GM12878 (cell line): ENCODE results near the gene PCBP4. TPM values are rescaled to one million over a fixed set of nuclear protein-coding genes. Genes with fewer than 3 reads are reported as not detected.

Experiments
- ASH2L ChIP-seq: fragments of 300-600, 200-600 bp; sonication (generic); IDR thresholded peaks from 2 replicates; pipeline ENCODE4 v1.6.1; 2017; ENCODE audit warnings: low read depth, mild to moderate bottlenecking, borderline replicate concordance
- CEBPZ ChIP-seq: fragments of 150-350 bp; IDR thresholded peaks from 2 replicates; pipeline ENCODE4 v1.6.1; 2016; ENCODE audit warnings: low read depth, low read length
- CHD2 ChIP-seq: IDR thresholded peaks from 2 replicates; pipeline ENCODE4 v1.6.1; 2011; ENCODE audit warnings: low read depth, low read length, improper control_type of control experiment, borderline replicate concordance
- CREM ChIP-seq: IDR thresholded peaks from 2 replicates; pipeline ENCODE4 v1.6.1; 2014; ENCODE audit warnings: antibody characterized with exemption, low read depth
- E4F1 ChIP-seq: fragments of 450-650 bp; IDR thresholded peaks from 2 replicates; pipeline ENCODE4 v1.6.1; 2018; ENCODE audit warnings: borderline replicate concordance, mild to moderate bottlenecking; ENCODE audit not compliant: partially characterized antibody
- ESRRA ChIP-seq: IDR thresholded peaks from 2 replicates; pipeline ENCODE4 v1.6.1; 2012; ENCODE audit warnings: mild to moderate bottlenecking, low read length, improper control_type of control experiment
- GATAD2B ChIP-seq: fragments of 450-650 bp; conservative IDR thresholded peaks from 2 replicates; pipeline ENCODE4 v1.6.1; 2017; ENCODE audit warnings: low read depth, mild to moderate bottlenecking, moderate library complexity
- HDAC6 ChIP-seq: fragments of 200-600 bp; sonication (generic); IDR thresholded peaks from one replicate; pipeline ENCODE4 v1.8.0; 2017; ENCODE audit warnings: antibody characterized with exemption; ENCODE audit not compliant: unreplicated experiment
- MEF2A ChIP-seq: IDR thresholded peaks from 2 replicates; pipeline ENCODE4 v1.6.1; 2011; ENCODE audit warnings: low read depth, mild to moderate bottlenecking, low read length, moderate library complexity; ENCODE audit not compliant: insufficient read depth
- MEF2B ChIP-seq: fragments of 450-650 bp; IDR thresholded peaks from 2 replicates; pipeline ENCODE4 v1.6.1; 2018; ENCODE audit warnings: mild to moderate bottlenecking, moderate library complexity; ENCODE audit not compliant: partially characterized antibody, poor library complexity, severe bottlenecking
- NFXL1 ChIP-seq: fragments of 450-650 bp; IDR thresholded peaks from 2 replicates; pipeline ENCODE4 v1.6.1; 2017; ENCODE audit warnings: antibody characterized with exemption, mild to moderate bottlenecking, borderline replicate concordance
- RAD21 ChIP-seq: IDR thresholded peaks from 2 replicates; pipeline ENCODE4 v1.6.1; 2011; ENCODE audit warnings: mild to moderate bottlenecking, low read depth, low read length, moderate library complexity; ENCODE audit not compliant: insufficient read depth
- RELA ChIP-seq: fragments of 450-650 bp; IDR thresholded peaks from 2 replicates; pipeline ENCODE4 v1.8.0; 2014; ENCODE audit warnings: borderline replicate concordance; ENCODE audit not compliant: partially characterized antibody
- SIN3A ChIP-seq: IDR thresholded peaks from 2 replicates; pipeline ENCODE4 v1.6.1; 2012; ENCODE audit warnings: low read depth, low read length, improper control_type of control experiment
- STAT3 ChIP-seq: IDR thresholded peaks from 2 replicates; pipeline ENCODE4 v1.6.1; 2011; ENCODE audit warnings: low read depth, low read length, improper control_type of control experiment
- TCF3 ChIP-seq: IDR thresholded peaks from 2 replicates; pipeline ENCODE4 v1.6.1; 2012; ENCODE audit warnings: low read depth, mild to moderate bottlenecking, low read length, borderline replicate concordance; ENCODE audit not compliant: insufficient read depth
- ZZZ3 ChIP-seq: IDR thresholded peaks from 2 replicates; pipeline ENCODE4 v1.6.1; 2011; ENCODE audit warnings: low read depth; ENCODE audit not compliant: control insufficient read depth, insufficient read length
- polyA plus RNA-seq, 11 experiments: library from polyadenylated mRNA; depleted of rRNA in 4 of 11; unstranded in 6 of 11; stranded (reverse) in 5 of 11; fragments of >200 nt; fragmentation: Nextera tagmentation in 4 of 11; fragmentation: Illumina TruSeq in 1 of 11; extraction: Ambion mirVana in 4 of 11; extraction: Trizol in 1 of 11; gene quantifications; 1 replicate in 1 of 11; 2 replicates in 10 of 11; pipeline versions ENCODE4 v1.2.1 to v1.2.3, GENCODE V29; 2011 to 2016; ENCODE audit warnings: inconsistent platforms in 2 of 11, missing spikeins in 2 of 11, low read depth in 1 of 11
- total RNA-seq, 4 experiments: library from RNA; depleted of rRNA in 3 of 4; stranded (reverse); fragments of >200 nt in 3 of 4; fragmentation: Illumina TruSeq in 1 of 4; extraction: Trizol in 1 of 4; gene quantifications; 2 replicates each; pipeline versions ENCODE4 v1.2.1 to v1.2.3, GENCODE V29; 2013 to 2021
- TF ChIP-seq, protein P1 (sequence below): IDR thresholded peaks from 2 replicates; pipeline ENCODE4 v1.6.1; 2012; ENCODE audit warnings: low read depth, low read length, improper control_type of control experiment
- TF ChIP-seq, protein P2 (sequence below): IDR thresholded peaks from 2 replicates; pipeline ENCODE4 v1.6.1; 2012; ENCODE audit warnings: low read depth, low read length, improper control_type of control experiment
- TF ChIP-seq, protein P3 (sequence below): fragments of 450-650 bp; IDR thresholded peaks from 2 replicates; pipeline ENCODE4 v1.6.1; 2017; ENCODE audit warnings: borderline replicate concordance

Gene PCBP4
- total and polyA plus RNA-seq, 10 of the 15 experiments (the other 5 are each of a cell fraction or from before 2014, with no cell fraction given) = 0.05 to 14.5 (median 4.2) TPM

GRCh38 chr3:51995346-51996163, 28.3 kb upstream of the PCBP4 start, which contains the start of gene RPL29 (continued):
- TF ChIP-seq ZZZ3 = peak; percentile 64
- TF ChIP-seq HDAC6 = no peak
- peak; percentile 94 for TF ChIP-seq RELA
- TF ChIP-seq RAD21 = no peak
- TF ChIP-seq CEBPZ = no peak
- TF ChIP-seq, protein P1, sequence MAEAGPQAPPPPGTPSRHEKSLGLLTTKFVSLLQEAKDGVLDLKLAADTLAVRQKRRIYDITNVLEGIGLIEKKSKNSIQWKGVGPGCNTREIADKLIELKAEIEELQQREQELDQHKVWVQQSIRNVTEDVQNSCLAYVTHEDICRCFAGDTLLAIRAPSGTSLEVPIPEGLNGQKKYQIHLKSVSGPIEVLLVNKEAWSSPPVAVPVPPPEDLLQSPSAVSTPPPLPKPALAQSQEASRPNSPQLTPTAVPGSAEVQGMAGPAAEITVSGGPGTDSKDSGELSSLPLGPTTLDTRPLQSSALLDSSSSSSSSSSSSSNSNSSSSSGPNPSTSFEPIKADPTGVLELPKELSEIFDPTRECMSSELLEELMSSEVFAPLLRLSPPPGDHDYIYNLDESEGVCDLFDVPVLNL = 0 out of 2 replicates have a peak, but pooled peaks have one; percentile 35
- TF ChIP-seq ASH2L = peak; percentile 91; the same call in 1 of the 2 replicates
- peak; percentile 55; the same call in 1 of the 2 replicates for TF ChIP-seq TCF3
- peak; percentile 81 for TF ChIP-seq CHD2
- peak; percentile 74; the same call in 1 of the 2 replicates for TF ChIP-seq MEF2A
- TF ChIP-seq GATAD2B = peak; percentile 66
- no peak for TF ChIP-seq NFXL1
- peak; percentile 66; the same call in 1 of the 2 replicates for TF ChIP-seq ESRRA
- TF ChIP-seq, protein P2, sequence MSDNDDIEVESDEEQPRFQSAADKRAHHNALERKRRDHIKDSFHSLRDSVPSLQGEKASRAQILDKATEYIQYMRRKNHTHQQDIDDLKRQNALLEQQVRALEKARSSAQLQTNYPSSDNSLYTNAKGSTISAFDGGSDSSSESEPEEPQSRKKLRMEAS = peak; percentile 75; the same call in 1 of the 2 replicates
- TF ChIP-seq MEF2B = peak; percentile 33
- TF ChIP-seq STAT3 = no peak
- TF ChIP-seq CREM = peak; percentile 91
- TF ChIP-seq E4F1 = peak; percentile 59
- peak; percentile 60; the same call in 1 of the 2 replicates for TF ChIP-seq SIN3A
- TF ChIP-seq, protein P3, sequence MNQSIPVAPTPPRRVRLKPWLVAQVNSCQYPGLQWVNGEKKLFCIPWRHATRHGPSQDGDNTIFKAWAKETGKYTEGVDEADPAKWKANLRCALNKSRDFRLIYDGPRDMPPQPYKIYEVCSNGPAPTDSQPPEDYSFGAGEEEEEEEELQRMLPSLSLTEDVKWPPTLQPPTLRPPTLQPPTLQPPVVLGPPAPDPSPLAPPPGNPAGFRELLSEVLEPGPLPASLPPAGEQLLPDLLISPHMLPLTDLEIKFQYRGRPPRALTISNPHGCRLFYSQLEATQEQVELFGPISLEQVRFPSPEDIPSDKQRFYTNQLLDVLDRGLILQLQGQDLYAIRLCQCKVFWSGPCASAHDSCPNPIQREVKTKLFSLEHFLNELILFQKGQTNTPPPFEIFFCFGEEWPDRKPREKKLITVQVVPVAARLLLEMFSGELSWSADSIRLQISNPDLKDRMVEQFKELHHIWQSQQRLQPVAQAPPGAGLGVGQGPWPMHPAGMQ = no peak
